Astrocyte of the hippocampus (primary cell): Measurements from ENCODE around the gene SIPA1.
"Not testable (repeated sequence)": the region's sequence is repeated elsewhere in the genome, so short reads cannot be mapped to it uniquely, and the experiment has no call there.

ENCODE experiments used
- DNase-seq: peaks from one replicate; pipeline ENCODE4 v3.0.0; 2011; ENCODE audit warnings: low read depth, low spot score

SIPA1 gene

GRCh38 chr11:65658174-65659021 lies 20.5 kb downstream of the SIPA1 start:
- no peak for DNase-seq

DNA sequence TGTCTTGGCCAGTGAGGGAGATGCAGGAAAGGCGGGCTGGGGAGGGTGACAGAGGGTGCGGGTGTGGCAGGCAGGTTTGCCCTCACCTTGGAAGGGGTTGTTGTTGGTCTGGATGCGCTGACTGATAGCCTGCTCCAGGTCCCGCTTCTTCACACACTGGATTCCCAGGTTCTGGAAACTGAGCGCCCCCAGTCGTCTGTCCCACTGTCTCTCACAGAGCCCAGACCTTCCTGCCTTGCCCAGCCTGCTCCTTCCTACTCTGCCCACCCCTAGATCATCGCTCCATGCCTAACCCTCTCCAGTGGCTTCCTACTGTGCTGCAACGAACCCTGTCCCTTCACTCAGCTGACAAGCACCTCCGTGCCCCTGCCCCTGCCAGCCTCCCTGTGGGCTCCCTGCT lies 22.1 kb downstream of the SIPA1 start:
- no peak for DNase-seq

DNA sequence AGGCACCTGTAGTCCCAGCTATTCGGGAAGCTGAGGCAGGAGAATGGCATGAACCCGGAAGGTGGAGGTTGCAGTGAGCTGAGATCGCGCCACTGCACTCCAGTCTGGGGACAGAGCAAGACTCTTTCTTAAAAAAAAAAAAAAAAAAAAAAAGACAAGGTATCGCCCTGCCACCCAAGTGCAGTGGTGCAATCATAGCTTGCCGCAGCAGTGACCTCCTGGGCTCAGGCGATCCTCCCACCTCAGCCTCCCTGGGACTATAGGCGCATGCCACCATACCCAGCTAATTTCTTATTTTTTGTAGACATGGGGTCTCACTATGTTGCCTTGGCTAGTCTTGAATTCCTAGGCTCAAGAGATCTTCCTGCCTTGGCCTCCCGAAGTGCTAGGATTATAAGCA lies 23.0 kb downstream of the SIPA1 start:
- not testable (repeated sequence) for DNase-seq

DNA sequence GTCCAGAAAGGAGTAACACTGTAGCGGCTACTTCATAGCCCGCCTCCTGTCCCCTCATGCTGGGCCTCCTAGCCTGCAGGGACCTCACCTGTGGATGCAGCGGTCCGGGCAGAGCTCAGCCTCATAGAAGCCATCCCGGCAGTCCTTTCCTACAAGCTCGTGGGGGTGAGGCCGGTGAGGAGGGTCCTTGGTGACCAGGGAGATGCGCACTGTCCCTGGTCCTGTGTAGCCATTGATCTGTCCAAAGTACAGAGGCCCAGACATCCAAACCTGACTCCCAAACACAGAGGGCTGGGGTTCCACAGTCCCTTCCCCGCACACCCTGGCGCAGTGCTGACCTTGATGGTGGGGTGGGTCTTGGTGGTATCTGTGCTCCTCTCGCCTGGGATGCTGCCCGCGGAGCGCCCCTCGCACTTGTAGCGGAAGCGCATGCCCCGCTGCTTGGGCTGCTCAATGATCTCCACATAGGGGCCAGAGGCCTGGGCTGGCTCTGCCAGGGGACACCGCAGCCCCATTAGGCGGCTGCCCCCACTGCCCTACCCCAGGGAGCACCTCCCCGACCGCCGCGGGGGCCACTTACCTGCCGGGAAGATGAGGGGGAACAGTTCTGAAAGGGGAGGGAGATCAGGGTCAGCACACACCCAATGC lies 23.8 kb downstream of the SIPA1 start:
- no peak for DNase-seq

DNA sequence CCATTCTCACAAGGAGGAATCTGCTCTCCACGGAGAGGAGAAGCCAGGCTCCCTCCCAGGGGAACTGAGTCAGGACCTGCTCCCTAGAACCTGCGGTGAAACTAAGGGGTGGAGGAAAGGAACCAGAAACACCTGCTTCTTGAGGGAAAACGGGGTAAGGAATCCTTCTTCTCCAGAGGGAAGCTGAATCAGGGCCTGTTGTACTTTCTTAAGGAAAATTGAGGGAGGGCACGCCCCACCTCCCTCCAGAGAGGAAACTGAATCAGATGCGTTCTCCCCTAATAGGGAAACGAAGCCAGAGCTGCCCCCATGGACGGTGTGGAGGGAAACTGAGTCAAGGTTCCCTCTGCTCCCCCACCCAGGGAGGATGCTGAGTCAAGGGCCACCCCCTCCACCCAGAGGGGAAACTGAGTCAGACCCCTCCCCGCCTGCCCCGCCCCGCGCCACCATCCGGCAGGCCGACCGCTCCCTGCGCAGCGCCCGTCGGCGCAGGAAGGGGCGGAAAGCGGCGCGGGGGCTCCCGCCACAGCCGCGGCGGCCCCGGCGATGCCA lies 24.4 kb downstream of the SIPA1 start:
- no peak for DNase-seq

DNA sequence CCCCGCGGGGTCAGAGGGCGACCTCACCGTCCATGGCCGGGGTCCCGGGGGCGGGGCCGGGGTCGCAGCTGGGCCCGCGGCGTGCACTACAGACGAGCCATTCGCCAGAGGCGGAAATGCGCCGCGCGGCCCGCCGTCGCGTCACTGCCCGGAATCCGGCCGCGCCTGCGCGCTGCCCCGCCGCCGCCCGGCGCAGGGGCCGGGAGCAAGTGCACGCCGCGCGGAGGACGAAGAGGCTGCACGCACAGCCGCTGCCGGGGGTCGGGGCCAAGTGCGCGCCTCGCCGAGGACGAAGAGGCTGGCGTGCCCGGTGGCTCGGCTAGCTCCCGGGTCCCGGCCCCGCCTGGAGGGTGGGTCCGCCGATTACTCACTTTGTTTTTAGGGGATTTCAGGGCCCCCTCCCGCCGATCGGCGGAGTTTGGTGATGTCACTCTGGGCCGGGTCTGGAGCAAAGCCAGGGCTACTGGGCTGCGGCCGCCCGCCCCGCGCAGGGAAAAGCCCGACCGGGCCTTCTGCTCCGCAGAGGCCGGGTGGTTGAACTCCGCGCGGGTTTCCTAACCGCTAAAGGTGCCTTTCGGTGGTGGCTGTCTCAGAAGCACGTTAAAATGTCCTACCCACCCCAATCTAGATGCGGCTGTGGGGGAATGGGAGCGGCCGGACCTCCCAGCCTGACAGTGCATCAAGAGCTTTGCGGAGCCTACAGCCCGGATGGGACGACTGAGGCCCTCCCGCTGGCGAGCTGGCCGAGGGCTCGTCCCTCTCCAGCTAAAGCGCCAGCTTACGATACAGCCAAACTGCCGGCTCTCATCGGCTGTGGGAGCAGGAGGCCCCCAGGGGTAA lies 25.1 kb downstream of the SIPA1 start, which contains the start of gene RELA:
RELA (minus strand) TSS at position 118 of the 840 bp plus-strand sequence; CDS start at position 34, 84 bp downstream.
- peak; percentile 98 for DNase-seq

DNA sequence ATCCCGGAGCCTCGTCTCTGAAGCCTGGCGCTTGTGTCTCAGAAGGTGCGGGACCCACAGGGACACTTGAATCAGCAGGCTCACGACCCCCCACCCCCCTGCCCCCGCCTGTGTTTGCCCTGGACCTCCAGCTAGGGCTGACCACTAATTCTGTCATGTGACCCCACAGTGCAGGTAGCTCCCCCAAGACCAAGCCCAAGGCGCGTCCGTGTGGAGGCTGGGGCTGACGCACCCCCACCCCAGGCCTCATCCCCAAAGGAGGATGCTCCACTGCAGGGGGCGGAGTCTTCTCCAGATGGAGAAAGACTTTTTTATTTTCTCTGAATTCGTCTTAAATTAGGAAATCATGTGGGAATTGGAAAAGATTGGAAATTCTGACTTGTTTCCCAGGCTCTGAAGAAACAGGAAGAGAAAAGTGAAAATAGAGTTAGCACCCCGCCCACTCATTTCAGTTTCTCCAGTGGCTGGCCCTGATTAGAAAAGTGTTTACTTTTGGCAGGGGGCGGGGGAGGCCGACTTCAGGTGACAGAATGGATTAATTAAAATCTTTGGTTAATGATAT lies 25.8 kb downstream of the SIPA1 start:
- DNase-seq: peak; percentile 54

GRCh38 chr11:65672180-65672860 lies 34.4 kb downstream of the SIPA1 start:
- DNase-seq: no peak

GRCh38 chr11:65672982-65673381 lies 35.1 kb downstream of the SIPA1 start:
- no peak for DNase-seq

DNA sequence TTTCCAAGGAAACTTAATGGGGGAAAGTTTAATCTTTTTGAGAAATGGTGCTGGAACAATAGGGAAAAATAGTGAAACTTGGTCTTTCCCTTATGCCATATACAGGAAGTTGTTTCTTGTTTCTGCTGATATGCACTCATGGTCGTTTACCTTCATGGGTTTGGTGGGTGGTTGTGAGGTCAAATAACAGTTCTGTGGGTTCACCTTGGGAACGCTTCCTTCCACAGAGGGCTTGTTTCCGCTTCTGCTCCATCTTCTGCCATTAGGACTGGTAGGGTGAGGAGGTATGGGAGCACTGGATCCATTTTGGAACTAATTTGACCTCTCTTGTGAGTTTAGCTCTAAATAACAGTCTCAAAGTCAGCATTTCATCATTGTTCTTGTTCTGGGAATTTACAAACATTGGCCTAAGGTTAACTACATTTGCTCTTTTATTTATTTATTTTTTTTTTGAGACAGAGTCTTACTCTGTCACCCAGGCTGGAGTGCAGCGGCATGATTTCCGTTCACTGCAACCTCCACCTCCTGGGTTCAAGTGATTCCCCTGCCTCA lies 42.4 kb downstream of the SIPA1 start:
- DNase-seq: no peak

- DNase-seq: not testable (repeated sequence)
Observed at GRCh38 chr11:65683480-65683879, 45.6 kb downstream of the SIPA1 start.

- DNase-seq: no peak
Observed at GRCh38 chr11:65685981-65686380, 48.1 kb downstream of the SIPA1 start.

GRCh38 chr11:65691847-65692246 lies 53.9 kb downstream of the SIPA1 start:
- not testable (repeated sequence) for DNase-seq

DNA sequence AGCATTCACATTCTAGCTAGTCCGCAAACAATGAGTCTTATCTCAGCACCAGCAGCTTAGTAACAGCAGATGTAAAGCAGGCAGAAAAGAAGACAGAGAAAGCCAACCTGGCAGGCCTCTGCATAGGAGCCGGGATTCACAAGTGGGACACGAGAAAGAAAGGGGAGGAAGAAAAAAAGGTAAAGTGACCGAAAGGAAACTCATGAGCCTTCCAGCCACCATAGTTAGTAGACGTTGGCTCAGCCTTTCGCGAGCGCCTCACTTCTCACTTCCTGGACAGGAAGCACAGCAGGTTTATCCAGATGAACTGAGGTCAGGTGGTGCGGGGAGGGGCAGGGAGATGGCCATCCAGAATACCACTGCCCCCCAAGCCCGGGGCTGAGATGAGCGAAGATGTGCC lies 54.5 kb downstream of the SIPA1 start:
- no peak for DNase-seq

GRCh38 chr11:65695459-65696241 lies 57.7 kb downstream of the SIPA1 start:
- DNase-seq: peak; percentile 18

DNA sequence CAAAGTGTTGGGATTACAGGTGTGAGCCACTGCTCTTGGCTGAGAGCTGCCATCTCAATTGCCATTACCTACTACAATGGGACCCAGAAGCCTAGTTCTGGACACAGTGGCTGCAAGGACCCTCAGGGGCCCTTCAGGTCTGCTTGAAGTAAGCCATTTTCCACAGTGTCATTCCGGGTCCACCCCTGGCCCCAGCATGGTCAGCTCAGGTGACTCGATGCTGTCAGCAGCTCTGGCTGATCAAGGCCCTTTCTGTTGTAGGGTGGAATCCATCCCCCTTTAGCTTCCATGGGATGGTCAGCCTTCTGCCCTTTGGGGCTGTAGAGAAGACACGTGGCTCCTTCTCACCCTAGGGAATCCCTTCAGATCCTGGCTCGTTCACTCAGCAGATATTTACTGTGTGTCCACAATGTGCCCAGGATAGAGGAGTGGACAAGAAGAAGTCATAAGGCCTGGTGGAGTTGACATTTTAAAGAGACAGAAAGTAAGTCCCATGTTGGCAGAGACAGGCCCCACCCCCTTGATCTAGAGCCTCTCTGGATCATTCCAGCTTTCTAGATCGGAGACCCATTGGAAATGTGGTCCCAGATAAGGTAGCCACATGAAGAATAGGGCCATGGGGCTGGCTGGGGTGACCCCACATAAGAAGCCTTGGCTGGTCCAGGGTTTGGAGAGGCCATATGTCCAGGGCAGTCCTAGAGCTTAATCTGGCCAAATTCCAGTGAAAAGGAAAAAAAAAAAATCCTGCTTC lies 59.1 kb downstream of the SIPA1 start:
- no peak for DNase-seq

DNA sequence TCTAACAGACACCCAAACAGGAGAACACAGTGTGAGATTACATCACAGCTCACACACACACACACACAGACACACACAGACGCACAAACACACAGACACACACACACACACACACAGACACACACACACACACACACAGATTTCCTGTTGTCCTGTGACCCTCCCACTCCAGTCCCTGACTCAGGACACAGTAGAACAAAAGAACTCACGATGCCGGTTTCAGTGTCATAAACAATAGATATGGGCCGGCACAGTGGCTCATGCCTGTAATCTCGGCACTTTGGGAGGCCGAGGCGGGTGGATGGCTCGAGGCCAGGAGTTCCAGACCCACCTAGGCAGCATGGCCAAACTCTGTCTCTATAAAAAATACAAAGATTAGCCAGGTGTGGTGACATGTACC lies 60.3 kb downstream of the SIPA1 start:
- DNase-seq: no peak

DNA sequence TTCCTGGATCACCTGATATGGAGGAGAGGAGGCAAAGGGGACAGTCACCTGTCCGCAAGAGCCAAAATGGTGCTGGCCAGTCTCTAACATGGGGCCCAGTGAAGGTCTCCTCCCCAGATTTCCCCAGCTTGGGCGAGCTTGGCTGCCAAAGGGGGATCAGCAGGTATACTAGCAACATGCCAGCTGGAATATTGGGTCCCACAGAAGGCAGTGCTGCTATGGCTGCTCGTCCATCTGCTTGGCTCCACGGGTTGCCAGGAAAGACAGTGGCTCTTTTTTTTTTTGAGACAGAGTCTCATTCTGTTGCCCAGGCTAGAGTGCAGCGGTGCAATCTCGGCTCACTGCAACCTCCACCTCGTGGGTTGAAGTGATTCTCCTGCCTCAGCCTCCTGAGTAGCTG lies 61.4 kb downstream of the SIPA1 start:
- DNase-seq: no peak

DNA sequence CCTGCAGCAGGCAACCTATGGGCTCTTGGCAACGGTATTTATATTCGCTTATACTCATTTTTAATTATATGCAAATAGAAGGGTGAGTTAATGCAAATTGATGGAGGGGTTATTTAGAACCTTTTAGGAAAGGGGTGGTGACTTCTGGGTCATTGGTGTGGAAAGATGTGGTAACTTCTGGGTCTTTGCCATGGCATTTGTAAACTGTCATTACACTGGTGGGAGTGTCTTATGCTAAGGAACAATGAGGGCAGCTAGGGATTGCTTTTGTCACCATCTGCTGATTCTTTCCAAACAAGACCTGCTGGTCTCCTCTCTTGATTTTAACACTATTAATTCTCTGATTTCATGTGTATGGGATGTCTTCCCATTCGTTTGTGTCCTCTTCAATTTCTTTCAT lies 62.5 kb downstream of the SIPA1 start:
- DNase-seq: no peak
